ENCODE results near the gene DHX57.
"Not testable (repeated sequence)": the region's sequence is repeated elsewhere in the genome, so short reads cannot be mapped to it uniquely, and the experiment has no call there.

DHX57 gene

DNA sequence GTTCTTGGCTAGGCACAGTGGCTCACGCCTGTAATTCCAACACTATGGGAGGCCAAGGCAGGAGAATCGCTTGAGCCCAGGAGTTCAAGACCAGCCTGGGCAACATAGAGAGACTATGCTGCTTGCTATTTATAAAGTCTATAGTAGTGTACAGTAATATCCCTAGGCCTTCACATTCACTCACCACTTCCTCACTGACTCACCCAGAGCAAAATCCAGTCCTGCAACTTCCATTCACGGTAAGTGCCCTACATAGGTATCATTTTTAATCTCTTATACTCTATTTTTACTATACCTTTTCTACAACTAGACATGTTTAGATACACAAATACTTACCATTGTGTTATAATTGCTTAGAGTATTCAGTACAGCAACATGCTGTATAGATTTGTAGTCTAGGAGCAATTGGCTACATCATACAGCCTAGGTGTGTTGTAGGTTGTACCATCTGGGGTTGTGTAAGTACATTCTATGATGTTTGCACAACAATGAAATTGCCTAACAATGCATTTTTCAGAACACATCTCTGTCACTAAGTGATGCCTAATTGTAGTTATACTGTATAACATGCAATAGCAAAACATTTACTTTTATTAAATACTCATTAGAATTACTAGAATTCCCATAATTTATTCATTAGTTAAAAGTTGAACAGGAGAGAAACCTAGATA is 8.8 kb downstream of the DHX57 start:
- in situ Hi-C loops (cut with HindIII; ENCODE audit: low sequenced_read_pairs), result no loop called here

- in situ Hi-C loops (cut with HindIII; ENCODE audit: low sequenced_read_pairs), result no loop called here
Observed at GRCh38 chr2:38863061-38863695, 12.6 kb downstream of the DHX57 start.

- in situ Hi-C loops (cut with HindIII; ENCODE audit: low sequenced_read_pairs), result no loop called here
Observed at GRCh38 chr2:38862476-38862875, 13.3 kb downstream of the DHX57 start.

GRCh38 chr2:38856165-38856564 is 19.6 kb downstream of the DHX57 start:
- in situ Hi-C loops (cut with HindIII; ENCODE audit: low sequenced_read_pairs), result no loop called here

- in situ Hi-C loops (cut with HindIII; ENCODE audit: low sequenced_read_pairs), result no loop called here
Observed at GRCh38 chr2:38850045-38850444, 25.7 kb downstream of the DHX57 start.

DNA sequence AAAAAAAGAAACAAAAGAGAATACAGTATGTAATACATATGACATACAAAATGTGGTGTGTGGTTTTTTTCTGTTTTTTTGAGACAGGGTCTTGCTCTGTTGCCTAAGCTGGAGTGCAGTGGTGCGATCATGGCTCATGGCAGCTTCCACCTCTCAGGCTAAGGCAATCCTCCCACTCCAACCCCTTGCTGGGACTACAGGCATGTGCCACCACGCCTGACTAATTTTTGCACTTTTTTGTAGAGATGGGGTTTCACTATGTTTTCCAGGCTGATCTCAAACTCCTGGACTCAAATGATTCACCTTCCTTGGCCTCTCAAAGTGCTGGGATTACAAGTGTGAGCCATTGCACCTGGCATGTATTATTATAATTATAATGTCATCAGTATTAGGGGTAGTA is 38.9 kb downstream of the DHX57 start:
- in situ Hi-C loops (cut with HindIII; ENCODE audit: low sequenced_read_pairs), result no loop called here

GRCh38 chr2:38835990-38836389 is 39.7 kb downstream of the DHX57 start:
- in situ Hi-C loops (cut with HindIII; ENCODE audit: low sequenced_read_pairs), result no loop called here

GRCh38 chr2:38835015-38835601 is 40.6 kb downstream of the DHX57 start:
- in situ Hi-C loops (cut with HindIII; ENCODE audit: low sequenced_read_pairs), result no loop called here

GRCh38 chr2:38830526-38831159 is 45.1 kb downstream of the DHX57 start:
- in situ Hi-C loops (cut with HindIII; ENCODE audit: low sequenced_read_pairs), result no loop called here

- in situ Hi-C loops (cut with HindIII; ENCODE audit: low sequenced_read_pairs), result no loop called here
Observed at GRCh38 chr2:38829971-38830370, 45.8 kb downstream of the DHX57 start.

GRCh38 chr2:38828460-38828859 is 47.3 kb downstream of the DHX57 start:
- in situ Hi-C loops (cut with HindIII; ENCODE audit: low sequenced_read_pairs), result no loop called here

DNA sequence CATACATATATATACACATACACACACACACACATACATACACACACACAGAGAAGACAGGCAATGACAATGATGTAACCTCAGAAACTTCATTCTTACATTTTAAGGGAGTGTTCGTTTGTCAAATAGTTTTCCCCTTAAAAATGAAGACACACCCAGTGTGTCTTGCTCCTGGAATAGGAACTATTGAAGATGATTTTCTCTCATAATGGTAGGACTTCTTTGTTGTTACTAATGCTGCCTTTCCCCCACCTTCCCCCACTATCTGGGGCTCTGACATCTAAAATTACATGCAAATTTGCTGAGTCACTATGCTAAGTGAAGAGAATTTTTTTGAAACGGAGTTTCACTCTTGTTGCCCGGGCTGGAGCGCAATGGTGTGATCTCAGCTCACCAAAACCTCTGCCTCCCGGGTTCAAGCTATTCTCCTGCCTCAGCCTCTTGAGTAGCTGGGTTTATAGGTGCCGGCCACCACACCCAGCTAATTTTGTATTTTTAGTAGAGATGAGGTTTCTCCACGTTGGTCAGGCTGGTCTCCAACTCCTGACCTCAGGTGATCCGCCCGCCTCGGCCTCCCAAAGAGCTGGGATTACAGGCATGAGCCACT is 48.1 kb downstream of the DHX57 start:
- in situ Hi-C loops (cut with HindIII; ENCODE audit: low sequenced_read_pairs), result not testable (repeated sequence)

- in situ Hi-C loops (cut with HindIII; ENCODE audit: low sequenced_read_pairs), result no loop called here
Observed at GRCh38 chr2:38825956-38826355, 49.8 kb downstream of the DHX57 start.

- in situ Hi-C loops (cut with HindIII; ENCODE audit: low sequenced_read_pairs), result no loop called here
Observed at GRCh38 chr2:38824906-38825305, 50.8 kb downstream of the DHX57 start.

GRCh38 chr2:38823386-38823785 is 52.3 kb downstream of the DHX57 start:
- in situ Hi-C loops (cut with HindIII; ENCODE audit: low sequenced_read_pairs), result no loop called here

GRCh38 chr2:38818565-38818964 is 57.2 kb downstream of the DHX57 start:
- in situ Hi-C loops (cut with HindIII; ENCODE audit: low sequenced_read_pairs), result no loop called here

DNA sequence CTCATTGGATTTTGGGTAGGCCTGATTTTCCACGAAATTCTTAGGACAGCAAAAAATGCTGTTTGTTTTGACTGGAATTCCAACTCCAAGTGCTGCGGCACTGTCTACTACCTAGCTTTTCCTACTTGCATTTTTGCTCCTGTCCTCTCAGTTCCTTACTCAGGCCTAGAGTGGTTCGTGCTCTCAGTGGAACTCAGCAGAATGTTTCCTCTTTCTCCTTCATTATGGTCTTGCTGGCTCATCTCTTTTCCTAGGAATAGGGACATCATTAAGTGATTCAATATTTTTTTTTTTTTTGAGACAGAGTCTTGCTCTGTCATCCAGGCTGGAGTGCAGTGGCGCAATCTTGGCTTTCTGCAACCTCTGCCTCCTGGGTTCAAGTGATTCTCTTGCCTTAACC is 59.8 kb downstream of the DHX57 start:
- in situ Hi-C loops (cut with HindIII; ENCODE audit: low sequenced_read_pairs), result no loop called here

- in situ Hi-C loops (cut with HindIII; ENCODE audit: low sequenced_read_pairs), result no loop called here
Observed at GRCh38 chr2:38810488-38810887, 65.2 kb downstream of the DHX57 start.

- in situ Hi-C loops (cut with HindIII; ENCODE audit: low sequenced_read_pairs), result no loop called here
Observed at GRCh38 chr2:38808677-38809076, 67.1 kb downstream of the DHX57 start.

DNA sequence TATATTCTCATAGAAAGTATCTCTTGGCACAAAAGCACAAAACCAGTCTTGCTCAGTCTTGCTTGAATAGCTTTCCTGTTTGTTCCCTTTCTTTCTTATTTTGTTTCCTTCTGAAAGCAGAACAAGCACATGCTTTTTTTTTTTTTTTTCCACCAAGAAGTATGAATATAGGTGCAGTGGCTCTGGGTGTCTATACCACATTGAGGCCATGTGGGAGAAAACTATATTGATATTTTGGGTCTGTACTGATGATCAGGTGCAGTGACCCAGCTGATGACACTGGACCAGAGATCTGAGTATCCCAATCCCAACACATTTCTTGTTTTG is 69.0 kb downstream of the DHX57 start:
- in situ Hi-C loops (cut with HindIII; ENCODE audit: low sequenced_read_pairs), result no loop called here

- in situ Hi-C loops (cut with HindIII; ENCODE audit: low sequenced_read_pairs), result no loop called here
Observed at GRCh38 chr2:38806015-38806732, 69.6 kb downstream of the DHX57 start.
